Subcutaneous abdominal adipose tissue (tissue), 5 donors: Measurements from ENCODE around the gene TTPAL.

ENCODE experiments used
- H3K27ac ChIP-seq: one replicate; pipeline ENCODE4 v1.7.0; 2013; ENCODE audit warnings: low read depth, mild to moderate bottlenecking, inconsistent platforms, low read length, moderate library complexity
- H3K27me3 ChIP-seq, 5 donors: one replicate each; pipeline ENCODE4 v1.7.0; 2013; ENCODE audit warnings: low read length in 5 of 5, inconsistent platforms in 1 of 5; ENCODE audit not compliant: control insufficient read depth in 5 of 5, insufficient read depth in 4 of 5
- H3K36me3 ChIP-seq, 5 donors: one replicate each; pipeline ENCODE4 v1.7.0; 2013; ENCODE audit warnings: low read length in 5 of 5; ENCODE audit not compliant: control insufficient read depth in 5 of 5, insufficient read depth in 5 of 5
- H3K4me1 ChIP-seq, 5 donors: one replicate each; pipeline ENCODE4 v1.7.0; 2013; ENCODE audit warnings: low read length in 5 of 5, mild to moderate bottlenecking in 3 of 5, moderate library complexity in 1 of 5; ENCODE audit not compliant: control insufficient read depth in 5 of 5, insufficient read depth in 5 of 5
- H3K4me3 ChIP-seq, 5 donors: one replicate each; pipeline ENCODE4 v1.7.0; 2013; ENCODE audit warnings: low read length in 5 of 5, low read depth in 1 of 5
- H3K9ac ChIP-seq, 5 donors: one replicate each; pipeline ENCODE4 v1.7.0; 2013; ENCODE audit warnings: low read length in 5 of 5, mild to moderate bottlenecking in 4 of 5, moderate library complexity in 3 of 5
- H3K9me3 ChIP-seq, 5 donors: one replicate each; pipeline ENCODE4 v1.7.0; 2013; ENCODE audit warnings: low read length in 5 of 5; ENCODE audit not compliant: control insufficient read depth in 5 of 5
- donor health status: healthy.
- donor health status: healthy.
- donor health status: healthy.
- donor health status: healthy.
- donor health status: healthy.

The TTPAL gene

GRCh38 chr20:44442298-44443070, 33.2 kb upstream of the TTPAL start:
- Histone ChIP-seq H3K27ac (no peak overlapping the region), H3K4me3 (peak overlapping the region in 2 of 5 donors; percentile 28 to 57), H3K9ac (no peak overlapping the region), H3K4me1 (peaks cover 0 to 9% (median 5%) of the 10 kb centered on the region in 5 donors), H3K36me3 (no peaks in the 10 kb centered on the region), H3K27me3 (no peaks in the 10 kb centered on the region), H3K9me3 (peaks cover 0 to 5% (median 4%) of the 10 kb centered on the region in 5 donors)

- Histone ChIP-seq H3K27ac (no peak overlapping the region), H3K4me3 (no peak overlapping the region), H3K4me1 (peaks cover 0 to 9% (median 5%) of the 10 kb centered on the region in 5 donors), H3K9me3 (peaks cover 0 to 5% (median 4%) of the 10 kb centered on the region in 5 donors), H3K27me3 (peaks cover 0 to 3% (median 0%) of the 10 kb centered on the region in 5 donors), H3K36me3 (no peaks in the 10 kb centered on the region), H3K9ac (no peak overlapping the region)
These were observed 29.6 kb upstream of the TTPAL start for GRCh38 chr20:44445742-44446710.

- H3K4me3 ChIP-seq = no peak overlapping the region
- no peaks in the 10 kb centered on the region for H3K36me3 ChIP-seq
- H3K27ac ChIP-seq = no peak overlapping the region
- H3K9me3 ChIP-seq = peaks cover 0 to 5% (median 4%) of the 10 kb centered on the region in 5 donors
- H3K9ac ChIP-seq = no peak overlapping the region
- peaks cover 0 to 3% (median 0%) of the 10 kb centered on the region in 5 donors for H3K27me3 ChIP-seq
- peaks cover 0 to 2% (median 0%) of the 10 kb centered on the region in 5 donors for H3K4me1 ChIP-seq
These were observed 27.8 kb upstream of the TTPAL start for GRCh38 chr20:44447827-44448419.

GRCh38 chr20:44448753-44449546, 26.7 kb upstream of the TTPAL start:
- Histone ChIP-seq H3K27me3 (peaks cover 0 to 3% (median 0%) of the 10 kb centered on the region in 5 donors), H3K9me3 (peaks cover 0 to 5% (median 4%) of the 10 kb centered on the region in 5 donors), H3K27ac (no peak overlapping the region), H3K4me3 (no peak overlapping the region), H3K36me3 (no peaks in the 10 kb centered on the region), H3K4me1 (no peaks in the 10 kb centered on the region), H3K9ac (no peak overlapping the region)

GRCh38 chr20:44449864-44450263, 25.8 kb upstream of the TTPAL start:
- H3K4me3 ChIP-seq = no peak overlapping the region
- no peaks in the 10 kb centered on the region for H3K36me3 ChIP-seq
- no peak overlapping the region for H3K9ac ChIP-seq
- H3K27ac ChIP-seq = no peak overlapping the region
- H3K27me3 ChIP-seq = peaks cover 0 to 3% (median 0%) of the 10 kb centered on the region in 5 donors
- H3K4me1 ChIP-seq = peaks cover 0 to under 1% (median 0%) of the 10 kb centered on the region in 5 donors
- H3K9me3 ChIP-seq = peaks cover 0 to 5% (median 4%) of the 10 kb centered on the region in 5 donors

GRCh38 chr20:44450281-44450889, 25.3 kb upstream of the TTPAL start:
- Histone ChIP-seq H3K9me3 (peaks cover 0 to 5% (median 4%) of the 10 kb centered on the region in 5 donors), H3K27me3 (peaks cover 0 to 3% (median 0%) of the 10 kb centered on the region in 5 donors), H3K4me3 (no peak overlapping the region), H3K9ac (no peak overlapping the region), H3K27ac (no peak overlapping the region), H3K4me1 (peaks cover 0 to 3% (median 0%) of the 10 kb centered on the region in 5 donors), H3K36me3 (no peaks in the 10 kb centered on the region)

- H3K9ac ChIP-seq = no peak overlapping the region
- no peak overlapping the region for H3K4me3 ChIP-seq
- peaks cover 0 to 3% (median 0%) of the 10 kb centered on the region in 5 donors for H3K4me1 ChIP-seq
- no peak overlapping the region for H3K27ac ChIP-seq
- H3K36me3 ChIP-seq = no peaks in the 10 kb centered on the region
- H3K9me3 ChIP-seq = peaks cover 0 to 5% (median 4%) of the 10 kb centered on the region in 5 donors
- H3K27me3 ChIP-seq = peaks cover 0 to 3% (median 0%) of the 10 kb centered on the region in 5 donors
These were observed 24.7 kb upstream of the TTPAL start for GRCh38 chr20:44450903-44451450.

GRCh38 chr20:44454306-44454963, 21.2 kb upstream of the TTPAL start:
- H3K4me1 ChIP-seq = peaks cover 0 to 3% (median 0%) of the 10 kb centered on the region in 5 donors
- H3K36me3 ChIP-seq = no peaks in the 10 kb centered on the region
- H3K4me3 ChIP-seq = no peak overlapping the region
- H3K27me3 ChIP-seq = peaks cover 0 to 3% (median 0%) of the 10 kb centered on the region in 5 donors
- no peak overlapping the region for H3K9ac ChIP-seq
- H3K9me3 ChIP-seq = no peaks in the 10 kb centered on the region
- H3K27ac ChIP-seq = no peak overlapping the region
